ENCODE results near the gene LARP4B.

DNA sequence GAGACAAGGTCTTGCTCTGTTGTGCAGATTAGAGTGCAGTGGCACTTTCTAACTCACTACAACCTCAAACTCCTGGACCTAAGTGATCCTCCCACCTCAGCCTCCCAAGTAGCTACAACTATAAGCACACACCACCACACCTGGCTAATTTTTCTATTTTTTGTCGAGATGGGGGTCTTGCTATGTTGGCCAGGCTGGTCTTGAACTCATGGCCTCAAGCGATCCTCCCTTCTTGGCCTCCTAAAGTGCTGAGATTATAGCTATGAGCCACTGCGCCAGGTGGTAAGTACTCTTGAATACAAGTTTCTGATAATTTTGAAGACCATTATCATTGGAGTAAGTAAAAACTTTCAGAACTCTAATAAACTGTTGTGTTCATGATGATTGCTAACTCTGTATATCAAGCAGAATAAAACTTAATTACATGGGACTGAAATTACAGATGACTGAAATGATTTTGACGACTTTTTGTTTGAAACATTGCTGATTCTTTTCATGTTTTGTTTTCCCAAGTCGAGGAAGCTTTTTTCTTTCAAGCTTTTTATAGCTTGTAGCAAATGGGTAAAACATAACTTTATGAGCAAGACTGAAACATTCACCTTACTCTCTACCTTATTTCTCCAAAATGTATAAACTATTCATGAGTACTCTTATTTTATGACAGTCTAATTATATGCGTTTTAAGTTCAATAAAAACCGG, 14.6 kb downstream of the LARP4B start:
- TF ChIP-seq, protein P1, sequence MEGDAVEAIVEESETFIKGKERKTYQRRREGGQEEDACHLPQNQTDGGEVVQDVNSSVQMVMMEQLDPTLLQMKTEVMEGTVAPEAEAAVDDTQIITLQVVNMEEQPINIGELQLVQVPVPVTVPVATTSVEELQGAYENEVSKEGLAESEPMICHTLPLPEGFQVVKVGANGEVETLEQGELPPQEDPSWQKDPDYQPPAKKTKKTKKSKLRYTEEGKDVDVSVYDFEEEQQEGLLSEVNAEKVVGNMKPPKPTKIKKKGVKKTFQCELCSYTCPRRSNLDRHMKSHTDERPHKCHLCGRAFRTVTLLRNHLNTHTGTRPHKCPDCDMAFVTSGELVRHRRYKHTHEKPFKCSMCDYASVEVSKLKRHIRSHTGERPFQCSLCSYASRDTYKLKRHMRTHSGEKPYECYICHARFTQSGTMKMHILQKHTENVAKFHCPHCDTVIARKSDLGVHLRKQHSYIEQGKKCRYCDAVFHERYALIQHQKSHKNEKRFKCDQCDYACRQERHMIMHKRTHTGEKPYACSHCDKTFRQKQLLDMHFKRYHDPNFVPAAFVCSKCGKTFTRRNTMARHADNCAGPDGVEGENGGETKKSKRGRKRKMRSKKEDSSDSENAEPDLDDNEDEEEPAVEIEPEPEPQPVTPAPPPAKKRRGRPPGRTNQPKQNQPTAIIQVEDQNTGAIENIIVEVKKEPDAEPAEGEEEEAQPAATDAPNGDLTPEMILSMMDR (IDR thresholded peaks at IDR 0.05) = no peak
- no peak for TF ChIP-seq POLR2AphosphoS5 (IDR thresholded peaks at IDR 0.05)

Data from breast epithelium (tissue), 3 donors.